ENCODE measurements around the gene POLG2.
"Not testable (repeated sequence)": the region's sequence is repeated elsewhere in the genome, so short reads cannot be mapped to it uniquely, and the experiment has no call there.

The POLG2 gene

DNA sequence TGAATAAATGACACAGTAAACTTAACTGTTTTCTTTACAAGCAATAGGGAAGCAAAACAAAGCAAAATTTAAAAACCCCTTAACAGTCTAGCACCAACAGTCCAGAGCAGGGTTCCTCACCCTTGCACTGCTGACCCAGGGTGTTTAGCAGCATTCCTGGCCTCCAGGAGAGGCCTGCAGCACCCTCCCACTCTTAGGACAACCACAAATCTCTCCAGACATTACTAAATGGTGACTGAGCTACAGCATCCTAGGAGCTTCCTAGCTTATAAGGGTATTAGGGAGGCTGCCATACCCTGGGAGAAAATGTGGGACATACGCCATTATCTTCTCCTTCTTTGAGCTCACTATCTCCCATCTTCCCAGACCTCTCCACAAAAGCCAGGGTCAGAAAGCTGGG lies 15.9 kb downstream of the POLG2 start:
- no peak for DNase-seq

DNA sequence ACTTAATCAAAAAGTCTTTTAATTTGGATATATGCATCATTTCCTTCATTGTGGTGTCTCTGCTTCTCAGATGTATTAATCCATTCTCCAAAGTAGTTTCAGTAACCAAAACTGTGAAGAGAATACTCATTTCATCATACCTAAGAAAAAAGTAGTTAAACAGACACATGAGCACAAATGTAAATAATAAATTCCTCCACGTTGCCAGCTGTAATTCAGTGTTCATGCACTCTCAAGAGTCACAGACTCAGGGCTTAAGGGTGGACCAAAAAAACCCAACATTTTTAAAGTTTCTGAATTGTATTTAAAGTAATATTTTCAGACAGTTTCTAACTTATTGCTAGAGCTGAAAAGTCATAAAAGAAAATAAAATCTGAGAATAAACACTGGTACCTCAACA lies 19.0 kb downstream of the POLG2 start:
- DNase-seq = no peak

DNA sequence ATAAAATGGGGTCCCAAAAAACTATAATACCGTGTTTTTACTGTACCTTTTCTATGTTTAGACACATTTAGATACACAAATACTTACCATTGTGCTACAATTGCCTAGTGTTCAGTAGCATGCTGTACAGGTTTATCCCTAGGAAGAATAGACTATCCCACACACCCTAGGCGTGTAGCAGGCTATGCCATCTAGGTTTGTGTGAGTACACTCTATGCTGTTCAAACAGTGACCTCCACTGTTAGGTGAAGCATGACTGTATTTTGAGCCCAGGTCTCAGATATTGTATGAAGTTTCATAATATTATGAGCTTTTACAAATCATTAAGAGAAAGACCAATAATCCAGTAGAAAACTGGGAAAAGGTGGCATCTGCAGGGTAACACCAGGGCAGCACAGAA lies 24.3 kb downstream of the POLG2 start:
- DNase-seq = no peak

DNA sequence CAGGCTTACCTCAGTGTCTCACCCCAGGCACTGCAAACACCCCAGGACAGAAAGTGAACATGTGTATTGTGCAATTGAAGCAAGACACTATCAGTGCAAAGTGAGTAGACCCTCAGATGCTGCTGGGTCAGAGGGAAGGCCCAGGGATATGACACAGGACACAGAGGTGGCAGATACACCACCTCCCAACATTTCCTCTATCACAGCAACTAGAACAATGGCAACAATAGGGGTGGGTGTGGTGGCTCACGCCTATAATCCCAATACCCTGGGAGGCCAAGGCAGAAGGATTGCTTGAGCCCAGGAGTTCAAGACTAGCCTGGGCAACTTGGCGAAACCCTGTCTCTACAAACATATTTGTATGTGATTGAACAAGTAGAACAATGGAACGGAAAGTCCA lies 25.4 kb downstream of the POLG2 start:
- DNase-seq = no peak

DNA sequence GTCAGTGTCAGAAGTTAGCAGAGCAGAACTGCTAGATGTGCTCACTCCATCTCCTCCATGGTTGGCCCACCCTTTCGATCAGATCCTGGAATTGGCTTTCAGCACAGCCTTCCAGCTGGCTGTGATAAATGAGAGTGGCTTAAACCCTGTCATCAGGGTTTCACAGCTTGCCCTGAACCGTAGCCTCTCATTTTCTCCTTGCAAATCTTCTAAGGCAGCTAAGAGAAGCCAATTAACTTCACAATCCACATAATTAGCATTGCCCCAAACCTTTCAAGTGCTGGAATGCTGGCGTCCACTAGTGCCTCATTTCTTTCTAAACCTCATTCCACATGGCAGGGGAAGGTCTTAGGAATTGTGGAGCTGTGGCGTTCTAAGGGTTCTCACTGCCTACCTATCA lies 26.2 kb downstream of the POLG2 start:
- DNase-seq = no peak

DNA sequence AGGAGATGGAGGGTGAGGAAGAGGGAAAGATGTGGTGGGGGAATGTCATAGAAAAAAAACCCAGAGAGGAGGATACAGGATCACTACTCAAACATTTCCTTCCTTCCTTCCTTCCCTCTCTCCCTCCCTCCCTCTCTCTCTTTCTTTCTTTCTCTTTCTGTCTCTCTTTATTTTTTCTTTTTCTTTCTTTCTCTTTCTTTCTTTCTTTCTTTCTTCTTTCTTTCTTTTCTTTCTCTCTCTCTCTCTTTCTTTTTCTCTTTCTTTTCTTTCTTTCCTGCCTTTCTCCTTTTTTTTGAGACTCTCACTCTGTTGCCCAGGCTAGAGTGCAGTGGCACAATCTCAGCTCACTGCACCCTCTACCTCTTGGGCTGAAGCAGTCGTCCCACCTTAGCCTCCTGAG lies 30.0 kb downstream of the POLG2 start:
- DNase-seq = not testable (repeated sequence)

DNA sequence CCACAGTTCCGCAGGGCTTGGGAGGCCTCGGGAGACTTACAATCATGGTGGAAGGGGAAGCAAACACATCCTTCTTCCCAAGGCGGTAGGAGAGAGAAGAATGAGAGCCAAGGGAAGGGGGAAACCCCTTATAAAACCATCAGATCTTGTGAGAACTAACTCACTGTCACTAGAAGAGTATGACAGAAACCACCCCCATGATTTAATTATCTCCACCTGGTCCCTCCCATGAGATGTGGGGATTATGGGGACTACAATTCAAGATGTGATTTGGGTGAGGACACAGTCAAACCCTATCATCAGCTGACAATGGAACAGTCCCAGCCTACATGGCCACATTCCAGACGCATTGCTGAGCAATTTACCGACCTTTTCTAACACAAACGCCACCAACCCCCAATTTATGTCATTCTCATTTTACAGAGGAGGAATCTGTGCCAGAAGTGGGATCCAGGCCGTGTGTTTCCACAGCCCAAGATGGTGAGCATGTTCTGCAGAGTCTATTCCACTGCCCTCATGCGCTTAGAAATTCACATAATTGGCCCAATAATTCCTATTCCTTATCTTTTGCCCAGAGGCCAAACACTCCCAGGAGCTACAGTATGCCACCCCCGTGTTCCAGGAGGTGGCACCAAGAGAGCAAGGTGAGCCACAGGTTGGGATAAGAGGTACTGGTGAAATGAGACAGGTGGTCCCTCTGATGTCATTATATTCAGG lies 30.7 kb downstream of the POLG2 start:
- DNase-seq = no peak

DNA sequence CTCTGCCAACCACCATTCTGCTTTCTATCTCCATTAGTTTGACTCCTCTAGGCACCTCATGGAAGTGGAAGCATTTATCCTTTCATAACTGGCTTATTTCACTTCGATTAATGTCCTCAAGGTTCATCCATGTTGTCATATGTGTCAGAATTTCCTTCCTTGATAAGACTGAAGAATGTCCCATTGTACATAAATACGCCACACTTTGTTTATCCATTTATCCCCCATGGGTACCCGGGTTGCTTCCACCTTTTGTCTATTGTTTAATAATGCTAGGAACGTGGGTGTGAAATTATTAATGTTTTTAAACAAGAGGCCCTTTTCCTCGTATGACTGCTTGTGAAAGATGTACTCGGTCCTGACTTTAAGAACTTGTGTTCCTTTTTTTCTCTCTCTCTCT lies 35.1 kb downstream of the POLG2 start:
- no peak for DNase-seq

DNA sequence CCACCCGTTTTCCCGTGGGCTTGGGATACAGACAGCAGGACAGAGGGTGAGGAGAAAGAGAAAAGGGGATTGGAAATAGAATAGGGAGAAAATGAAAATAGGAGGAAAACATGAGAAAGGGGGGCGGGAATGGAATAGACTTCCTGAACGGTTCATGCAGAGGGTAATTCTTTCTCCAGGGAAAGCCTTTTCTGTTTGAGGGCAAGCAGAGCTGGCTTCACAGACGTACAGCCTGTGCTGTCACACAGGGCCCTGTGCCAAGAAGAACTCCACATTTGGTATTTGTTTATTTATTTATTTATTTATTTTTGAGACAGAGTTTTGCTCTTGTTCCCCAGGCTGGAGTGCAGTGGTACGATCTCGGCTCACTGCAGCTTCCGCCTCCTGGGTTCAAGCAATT lies 35.9 kb downstream of the POLG2 start:
- no peak for DNase-seq

DNA sequence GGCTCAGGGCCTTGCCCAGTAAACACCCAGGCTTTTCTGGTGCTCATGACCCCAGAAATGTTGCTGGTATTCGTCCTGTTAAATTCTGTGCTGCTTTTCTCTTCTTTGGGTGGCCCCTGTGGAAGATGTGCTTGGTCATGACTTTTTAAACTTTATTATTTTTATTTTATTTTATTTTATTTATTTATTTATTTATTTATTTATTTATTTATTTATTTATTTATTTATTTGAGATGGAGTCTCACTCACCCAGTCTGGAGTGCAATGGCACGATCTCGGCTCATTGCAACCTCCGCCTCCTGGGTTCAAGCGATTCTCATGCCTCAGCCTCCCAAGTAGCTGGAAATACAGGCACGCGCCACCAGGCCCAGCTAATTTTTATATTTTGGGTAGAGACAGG lies 37.0 kb downstream of the POLG2 start:
- not testable (repeated sequence) for DNase-seq

DNA sequence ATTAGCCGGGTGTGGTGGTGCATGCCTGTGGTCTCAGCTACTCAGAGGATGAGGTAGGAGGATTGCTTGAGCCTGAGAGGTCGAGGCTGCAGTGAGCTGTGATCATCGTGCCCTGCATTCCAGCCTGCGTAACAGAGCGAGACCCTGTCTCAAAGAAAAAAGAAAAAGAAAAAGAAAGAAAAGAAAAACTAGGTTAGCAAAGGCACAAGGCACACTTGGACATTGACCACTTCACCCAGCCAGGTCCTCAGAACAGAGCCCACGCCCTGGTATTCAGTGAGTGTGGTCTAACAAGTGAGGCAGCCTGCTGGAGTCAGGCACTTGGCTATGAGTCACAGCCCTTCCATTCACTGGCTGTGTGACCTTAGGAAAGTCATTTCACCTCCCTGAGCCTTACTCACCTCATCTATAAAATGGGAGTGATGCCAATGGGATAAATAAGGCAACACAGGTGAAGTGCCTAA lies 37.5 kb downstream of the POLG2 start:
- DNase-seq = no peak

DNA sequence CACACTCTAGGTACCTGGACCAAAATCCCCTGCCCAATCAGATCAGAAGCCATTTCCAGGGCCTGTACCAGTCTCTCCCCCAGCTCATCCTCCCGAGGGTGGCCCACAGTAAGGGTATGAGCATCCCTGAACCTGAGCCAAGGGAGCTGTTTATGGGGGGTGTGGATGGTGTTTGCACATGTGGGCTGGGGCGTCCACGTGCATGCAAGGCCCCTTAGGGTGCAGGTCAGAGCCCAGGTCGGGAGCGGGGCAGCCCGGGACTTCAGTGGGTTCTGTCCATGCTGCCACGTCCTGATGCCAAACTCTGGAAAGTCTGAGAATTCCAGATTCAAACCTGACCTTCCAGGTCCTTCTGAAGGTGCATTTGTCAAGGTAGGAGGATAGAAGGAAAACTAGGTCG lies 38.1 kb downstream of the POLG2 start:
- DNase-seq = no peak

DNA sequence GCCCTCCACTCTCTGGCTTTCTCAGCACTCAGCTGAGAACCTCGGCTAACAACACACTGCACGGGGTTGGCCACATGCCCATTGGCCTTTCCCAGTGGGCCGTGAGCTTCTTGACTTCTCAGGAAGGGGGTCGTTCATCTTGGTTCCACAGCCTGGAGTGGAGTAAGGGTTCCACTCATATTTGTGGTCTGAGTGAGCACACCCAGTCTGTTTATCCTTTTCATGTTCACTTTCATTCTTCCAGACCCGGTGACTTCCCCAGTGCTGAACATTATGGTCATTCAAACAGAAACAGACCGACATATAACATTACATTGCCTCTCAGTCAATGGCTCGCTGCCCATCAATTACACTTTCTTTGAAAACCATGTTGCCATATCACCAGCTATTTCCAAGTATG lies 39.7 kb downstream of the POLG2 start:
- no peak for DNase-seq

DNA sequence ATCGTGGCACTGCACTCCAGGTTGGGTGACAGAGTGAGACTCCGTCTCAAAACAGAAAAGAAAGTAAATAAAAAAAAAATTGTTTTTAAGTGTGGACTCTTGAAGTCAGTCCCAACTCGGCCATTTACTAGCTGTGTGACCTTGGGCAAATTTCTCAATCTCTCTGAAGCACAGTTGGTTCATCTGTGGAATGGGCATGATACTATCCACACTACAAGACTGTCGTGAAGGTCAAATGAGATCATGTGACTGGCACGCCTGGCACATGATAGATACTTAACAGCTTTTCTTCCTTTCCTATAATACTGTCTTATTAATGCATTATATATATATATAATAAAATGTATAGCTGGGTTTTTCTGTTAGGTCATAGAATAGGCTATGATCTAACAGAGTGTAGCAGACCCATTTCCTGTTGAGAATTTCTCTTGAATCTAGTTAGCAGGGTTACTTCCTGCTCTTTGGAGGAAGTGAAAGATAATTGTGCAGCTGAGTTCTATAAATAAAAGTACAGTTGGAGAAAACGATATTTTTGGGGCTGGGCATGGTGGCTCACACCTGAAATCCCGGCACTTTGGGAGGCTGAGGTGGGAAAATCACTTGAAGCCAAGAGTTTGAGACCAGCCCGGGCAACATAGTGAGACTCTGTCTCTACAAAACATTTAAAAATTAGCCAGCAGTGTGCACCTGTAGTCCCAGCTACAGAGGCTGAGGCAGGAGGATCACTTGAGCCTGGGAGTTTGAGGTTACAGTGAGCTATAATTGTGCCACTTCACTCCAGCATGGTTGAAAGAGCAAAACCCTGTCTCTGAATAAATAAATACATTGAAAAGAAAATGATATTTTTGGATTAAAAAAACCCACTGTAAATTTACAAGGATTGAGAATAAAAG lies 40.6 kb downstream of the POLG2 start:
- no peak for DNase-seq

DNA sequence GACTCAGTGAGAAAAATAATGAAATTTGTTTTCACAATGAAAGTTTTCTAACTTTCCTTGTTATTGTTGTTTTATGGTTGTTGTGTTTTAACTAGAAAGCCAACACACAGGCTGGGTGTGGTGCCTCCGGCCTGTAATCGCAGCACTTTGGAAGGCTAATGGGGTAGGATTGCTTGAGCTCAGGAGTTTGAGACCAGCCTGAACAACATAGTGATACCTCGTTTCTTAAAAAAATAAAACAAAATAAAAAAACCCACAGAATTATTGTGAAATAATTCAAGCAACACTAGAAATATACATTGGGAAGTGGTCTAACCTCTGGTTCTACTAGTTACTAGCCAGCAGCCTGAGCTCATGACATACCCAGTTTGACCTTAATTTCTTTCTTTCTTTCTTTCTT lies 47.3 kb downstream of the POLG2 start:
- no peak for DNase-seq

DNA sequence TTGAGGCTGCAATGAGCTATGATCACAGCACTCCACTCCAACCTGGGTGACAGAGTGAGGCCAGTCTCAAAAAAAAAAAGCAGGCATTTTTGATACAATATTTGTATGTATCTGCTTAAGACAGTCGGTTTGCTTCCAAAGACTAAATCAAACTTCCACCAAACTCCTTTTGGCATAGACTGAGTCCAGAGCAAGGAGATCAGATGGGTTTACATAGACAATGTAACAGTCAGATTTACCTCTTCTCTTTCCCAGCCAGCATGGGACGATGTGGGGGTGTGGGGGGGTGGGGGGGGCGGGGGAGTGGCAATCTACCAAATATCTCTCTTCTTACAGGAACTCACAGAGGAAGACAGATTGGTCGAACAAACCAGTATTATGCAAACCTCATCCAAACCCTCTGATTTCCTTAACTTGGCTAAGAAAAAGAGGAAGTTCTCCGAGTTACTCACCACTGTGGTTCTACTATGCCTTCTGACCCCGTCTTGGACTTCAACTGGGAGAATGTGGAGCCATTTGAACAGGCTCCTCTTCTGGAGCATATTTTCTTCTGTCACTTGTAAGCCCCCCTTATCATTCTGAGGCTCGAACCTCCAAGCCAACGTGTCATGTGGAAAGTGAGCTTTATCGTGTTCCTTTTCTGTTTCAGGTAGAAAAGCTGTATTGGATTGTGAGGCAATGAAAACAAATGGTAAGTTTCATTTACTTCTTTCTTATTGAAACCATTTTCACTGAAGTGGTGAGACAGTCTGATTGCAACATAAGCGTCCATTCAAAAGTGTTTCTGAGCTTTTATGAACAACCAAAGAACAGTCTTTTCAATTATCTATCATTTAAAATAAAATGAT lies 48.0 kb downstream of the POLG2 start, which contains the start of gene MILR1:
MILR1 (plus strand) TSS at position 451 of the 848 bp plus-strand sequence; CDS start at position 505, 54 bp downstream.
- DNase-seq = no peak

DNA sequence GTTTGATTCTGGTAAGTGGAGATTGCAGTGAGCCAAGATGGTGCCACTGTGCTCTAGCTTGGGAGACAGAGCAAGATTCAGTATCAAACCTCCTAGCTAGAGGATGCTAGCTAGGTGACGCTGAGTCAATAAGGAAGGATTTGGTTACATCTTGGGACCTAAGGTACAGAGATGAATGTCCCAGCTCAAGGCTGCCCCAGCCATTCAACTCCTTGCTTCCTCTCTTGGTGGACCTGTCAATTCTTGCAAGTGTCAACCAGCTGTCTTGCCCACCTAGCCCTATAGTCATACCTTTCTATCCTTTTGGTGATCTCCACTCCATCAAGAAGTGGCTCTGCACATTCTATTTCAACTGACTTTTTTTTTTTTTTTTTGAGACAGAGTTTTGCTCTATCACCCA lies 49.3 kb downstream of the POLG2 start:
- no peak for DNase-seq

DNA sequence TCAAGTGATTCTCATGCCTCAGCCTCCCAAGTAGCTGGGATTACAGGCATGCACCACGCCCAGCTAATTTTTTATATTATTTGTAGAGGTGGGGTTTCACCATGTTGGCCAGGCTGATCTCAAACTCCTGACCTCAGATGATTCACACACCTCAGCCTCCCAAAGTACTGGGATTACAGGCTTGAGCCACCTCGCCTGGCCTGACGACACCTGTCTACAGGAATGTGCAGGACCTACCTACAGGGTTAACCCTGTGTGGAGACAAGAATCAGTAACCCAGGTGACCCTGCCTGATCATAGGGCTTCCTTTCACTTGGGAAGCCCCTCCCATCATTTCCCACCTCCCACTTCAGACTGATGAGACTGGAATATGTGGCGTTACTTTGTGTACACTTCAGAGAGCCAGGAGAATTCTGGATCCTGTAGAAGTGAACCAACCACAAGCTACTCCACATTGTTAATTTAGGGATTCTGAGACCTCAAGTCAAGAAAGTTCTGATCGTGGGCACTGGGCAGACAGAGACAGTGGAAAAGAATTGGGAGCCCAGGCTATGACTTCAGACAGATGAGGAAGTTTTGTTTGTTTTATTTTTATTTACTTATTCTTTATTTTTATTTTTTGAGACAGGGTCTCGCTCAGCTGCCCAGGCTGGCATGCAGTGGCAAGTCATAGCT lies 53.6 kb downstream of the POLG2 start:
- no peak for DNase-seq

DNA sequence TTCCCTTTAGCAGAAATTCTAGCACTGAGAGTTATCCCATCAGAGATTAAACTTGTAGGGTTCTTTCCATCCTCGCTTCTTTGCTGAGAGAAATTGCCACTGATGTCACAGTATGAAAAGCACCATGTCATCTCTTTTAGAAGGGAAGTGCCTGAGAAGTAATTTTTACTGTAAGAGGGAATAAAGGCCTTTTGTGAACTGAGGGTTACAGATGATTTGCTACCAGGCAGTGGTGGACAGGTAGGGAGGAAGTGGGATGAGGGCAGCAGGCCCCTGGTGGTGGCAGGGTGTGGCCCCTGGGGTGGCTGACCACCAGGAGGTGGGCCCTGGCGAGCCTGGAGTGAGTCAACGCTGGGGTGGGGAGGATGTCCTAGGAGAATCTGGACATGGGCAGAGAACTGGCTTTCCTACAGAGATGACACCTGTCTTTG lies 54.3 kb downstream of the POLG2 start:
- no peak for DNase-seq

DNA sequence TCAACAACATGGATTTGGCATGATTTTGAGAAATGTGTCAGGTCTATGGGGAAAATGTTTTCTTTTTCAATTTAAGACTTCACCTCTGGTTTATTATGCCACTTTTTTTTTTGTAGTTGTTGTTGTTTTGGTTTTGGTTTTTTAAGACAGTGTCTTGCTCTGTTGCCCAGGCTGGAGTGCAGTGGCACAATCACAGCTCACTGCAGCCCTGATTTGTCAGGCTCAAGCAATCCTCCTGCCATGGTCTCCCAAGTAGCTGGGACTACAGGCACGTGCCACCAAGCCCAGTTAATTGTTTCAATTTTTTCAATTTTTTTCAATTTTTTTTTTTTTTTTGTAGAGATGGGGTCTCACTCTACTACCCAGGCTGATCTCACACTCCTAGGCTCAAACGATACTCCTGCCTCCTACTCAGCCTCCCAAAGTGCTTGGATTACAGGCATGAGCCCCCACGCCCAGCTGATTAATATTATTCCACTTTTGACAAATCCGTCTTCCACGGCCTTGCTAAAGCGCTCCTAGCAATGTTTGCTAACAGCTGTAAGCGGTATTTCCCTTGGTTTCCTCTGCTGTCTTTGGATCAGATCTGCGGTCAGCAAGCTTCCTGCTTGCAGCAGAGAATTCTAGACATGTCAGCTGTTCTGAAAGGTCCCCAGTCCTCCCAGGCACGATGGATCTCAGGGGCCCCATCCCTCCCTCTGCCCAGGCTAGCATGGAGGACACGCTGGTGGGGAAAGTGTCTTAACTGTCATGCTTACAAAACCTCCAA lies 54.9 kb downstream of the POLG2 start:
- no peak for DNase-seq

DNA sequence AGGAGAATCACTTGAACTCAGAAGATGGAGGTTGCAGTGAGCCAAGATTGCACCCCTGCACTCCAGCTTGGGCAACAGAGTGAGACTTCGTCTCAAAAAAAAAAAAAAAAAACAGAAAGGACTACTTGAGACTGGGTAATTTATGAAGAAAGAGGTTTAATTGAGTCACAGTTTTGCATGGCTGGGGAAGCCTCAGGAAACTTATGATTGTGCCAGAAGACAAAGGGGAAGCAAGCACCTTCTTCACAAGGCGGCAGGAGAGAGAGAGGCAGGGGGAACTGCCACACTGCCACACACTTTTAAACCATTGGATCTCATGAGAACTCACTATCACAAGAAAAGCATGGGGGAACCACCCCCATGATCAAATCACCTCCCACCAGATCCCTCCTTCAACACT lies 56.9 kb downstream of the POLG2 start:
- no peak for DNase-seq

DNA sequence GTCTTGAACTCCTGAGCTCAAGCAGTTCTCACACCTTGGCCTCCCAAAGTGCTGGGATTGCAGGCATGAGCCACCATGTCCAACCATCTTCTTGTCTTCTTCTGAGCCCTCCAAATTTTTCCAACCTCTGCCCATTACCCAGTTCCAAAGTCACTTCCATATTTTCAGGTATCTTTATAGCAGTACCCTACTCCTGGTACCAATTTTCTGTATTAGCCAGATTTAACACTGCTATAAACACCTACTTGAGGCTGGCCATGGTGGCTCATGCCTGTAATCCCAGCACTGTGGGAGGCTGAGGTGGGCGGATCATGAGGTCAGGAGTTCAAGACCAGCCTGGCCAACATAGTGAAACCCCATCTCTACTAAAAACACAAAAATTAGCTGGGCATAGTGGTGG lies 57.3 kb downstream of the POLG2 start:
- DNase-seq = not testable (repeated sequence)

Data from activated gamma-delta T cell treated with Interleukin-2 at 50 U/mL for 16 hours (primary cell).